LNCaP clone FGC (cell line): ENCODE data around the gene NAA80.

Experiments
- DNase-seq: peaks from one replicate; pipeline ENCODE4 v3.0.0-alpha.2; 2011; ENCODE audit warnings: low read depth
- H3K4me3 ChIP-seq: 2 replicates; pipeline ENCODE4 v1.5.1; 2011; ENCODE audit warnings: mild to moderate bottlenecking, low read depth, low read length, control low read depth
- CTCF ChIP-seq: IDR thresholded peaks from 2 replicates; pipeline ENCODE4 v1.5.1; 2012; ENCODE audit warnings: mild to moderate bottlenecking; ENCODE audit not compliant: control insufficient read depth, insufficient read depth; ENCODE audit errors: extremely low read depth

NAA80 gene

GRCh38 chr3:50341996-50342650, 42.9 kb upstream of the NAA80 start:
- DNase-seq = no peak
- TF ChIP-seq CTCF = no peak
- H3K4me3 ChIP-seq = no peak overlapping the region

- no peak for DNase-seq
- no peak overlapping the region for H3K4me3 ChIP-seq
- no peak for TF ChIP-seq CTCF
Observed at GRCh38 chr3:50341537-50341936, 42.3 kb upstream of the NAA80 start.

- H3K4me3 ChIP-seq = no peak within 1 kb of the TSS
- DNase-seq = no peak
- no peak for TF ChIP-seq CTCF
Observed at GRCh38 chr3:50340448-50341329, 41.5 kb upstream of the NAA80 start, which contains the start of gene RASSF1. TSS of gene RASSF1 (minus strand) at chr3:50340836. CDS start at chr3:50340805, 31 bp downstream.

GRCh38 chr3:50340147-50340447, 40.9 kb upstream of the NAA80 start:
- no peak for DNase-seq
- H3K4me3 ChIP-seq = no peak overlapping the region

GRCh38 chr3:50339485-50340146, 40.4 kb upstream of the NAA80 start:
- no peak overlapping the region for H3K4me3 ChIP-seq
- TF ChIP-seq CTCF = no peak
- DNase-seq = no peak

More at GRCh38 chr3:50340147-50340447, 40.9 kb upstream of the NAA80 start:
- no peak for TF ChIP-seq CTCF

- no peak overlapping the region for H3K4me3 ChIP-seq
- DNase-seq = no peak
- no peak for TF ChIP-seq CTCF
Observed at GRCh38 chr3:50338965-50339364, 39.8 kb upstream of the NAA80 start.
